ENCODE data around the gene MIR17HG.
"Not testable (repeated sequence)": the region's sequence is repeated elsewhere in the genome, so short reads cannot be mapped to it uniquely, and the experiment has no call there.

Gene MIR17HG

GRCh38 chr13:91347996-91348905 lies 764 bp downstream of the MIR17HG start:
- DNase-seq (ENCODE audit: low spot score), result peak; percentile 24

DNA sequence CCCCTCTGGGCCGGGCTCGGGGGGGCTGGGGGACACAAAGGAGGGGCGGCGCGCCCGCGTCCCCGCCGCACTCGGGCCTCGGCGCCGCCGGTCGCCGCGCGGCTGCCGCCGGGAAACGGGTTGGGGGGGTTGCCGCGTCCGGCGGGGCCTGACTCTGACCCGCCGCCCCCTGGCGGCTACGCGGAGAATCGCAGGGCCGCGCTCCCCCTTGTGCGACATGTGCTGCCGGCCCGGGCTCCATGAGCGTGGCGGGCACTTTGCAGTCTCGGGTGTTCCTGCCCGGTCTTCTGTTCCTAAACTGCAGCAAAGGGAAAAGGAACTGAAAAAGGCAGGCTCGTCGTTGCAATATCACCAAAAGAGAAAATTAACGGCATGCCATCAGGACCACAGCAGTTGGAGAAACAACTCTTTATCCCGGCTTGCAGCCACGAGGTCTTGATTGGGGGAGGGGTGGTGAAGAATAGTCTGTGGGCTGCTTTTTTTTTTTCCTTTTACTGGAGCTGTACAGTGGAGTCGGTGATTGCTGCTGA lies 1.5 kb downstream of the MIR17HG start:
- DNase-seq (ENCODE audit: low spot score), result peak; percentile 90

- no peak for DNase-seq (ENCODE audit: low spot score)
Measured at GRCh38 chr13:91349992-91350911, 2.8 kb downstream of the MIR17HG start.

GRCh38 chr13:91351123-91351522 lies 3.6 kb downstream of the MIR17HG start:
- DNase-seq (ENCODE audit: low spot score), result no peak

DNA sequence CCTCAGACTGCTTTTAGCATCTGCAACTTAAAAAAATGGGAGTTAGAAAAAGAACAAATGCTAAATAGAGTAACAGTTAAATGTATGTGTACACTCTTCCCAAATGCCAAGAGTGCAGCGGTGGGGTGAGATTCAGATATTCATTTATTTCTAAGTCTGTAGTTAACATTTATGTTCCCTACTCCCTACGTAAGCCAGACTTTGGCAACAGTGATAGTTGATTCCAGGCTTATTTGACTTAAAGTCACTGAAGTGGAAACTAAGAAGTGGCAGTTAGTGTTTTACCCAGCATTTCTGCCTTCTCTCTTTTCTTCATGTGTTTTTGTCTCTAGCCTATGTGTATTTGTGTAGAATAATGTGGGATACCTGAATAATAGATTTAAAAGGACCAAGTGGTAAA lies 4.5 kb downstream of the MIR17HG start:
- no peak for DNase-seq (ENCODE audit: low spot score)

DNA sequence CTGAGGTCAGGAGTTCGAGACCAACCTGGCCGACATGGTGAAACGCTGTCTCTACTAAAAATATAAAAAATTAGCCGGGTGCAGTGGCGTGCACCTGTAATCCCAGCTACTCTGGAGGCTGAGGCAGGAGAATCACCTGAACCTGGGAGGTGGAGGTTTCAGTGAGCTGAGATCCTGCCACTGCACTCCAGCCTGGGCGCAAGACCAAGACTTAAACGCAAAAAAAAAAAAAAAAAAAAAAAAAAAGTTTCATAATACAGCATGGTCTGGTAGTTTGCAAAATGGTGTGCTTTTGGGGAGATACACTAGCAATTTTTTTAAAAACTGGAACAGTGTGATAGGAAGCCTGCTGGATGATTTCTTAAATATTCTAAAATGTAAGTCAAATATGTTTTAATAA lies 5.4 kb downstream of the MIR17HG start:
- not testable (repeated sequence) for DNase-seq (ENCODE audit: low spot score)

DNA sequence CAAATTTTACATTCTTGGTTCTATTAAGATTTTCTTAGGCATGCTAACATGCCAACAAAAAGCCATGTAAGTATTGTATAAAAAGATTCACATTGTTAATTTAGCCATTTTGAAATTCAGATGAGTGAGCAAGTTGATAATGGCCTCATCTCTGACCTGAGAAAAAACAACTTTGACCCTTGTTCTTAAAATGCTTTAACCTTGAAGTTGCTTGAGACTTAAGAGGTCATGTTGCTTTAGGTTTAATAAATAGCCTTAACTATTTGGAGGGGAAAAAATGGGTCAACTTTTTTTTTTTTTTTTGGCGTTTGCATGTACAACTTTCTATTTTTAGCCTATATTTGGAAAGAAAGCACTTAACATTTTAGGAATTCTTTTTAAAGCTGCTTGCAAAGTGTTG lies 6.0 kb downstream of the MIR17HG start:
- DNase-seq (ENCODE audit: low spot score), result no peak

GRCh38 chr13:91355099-91355825 lies 7.8 kb downstream of the MIR17HG start:
- DNase-seq (ENCODE audit: low spot score), result no peak

DNA sequence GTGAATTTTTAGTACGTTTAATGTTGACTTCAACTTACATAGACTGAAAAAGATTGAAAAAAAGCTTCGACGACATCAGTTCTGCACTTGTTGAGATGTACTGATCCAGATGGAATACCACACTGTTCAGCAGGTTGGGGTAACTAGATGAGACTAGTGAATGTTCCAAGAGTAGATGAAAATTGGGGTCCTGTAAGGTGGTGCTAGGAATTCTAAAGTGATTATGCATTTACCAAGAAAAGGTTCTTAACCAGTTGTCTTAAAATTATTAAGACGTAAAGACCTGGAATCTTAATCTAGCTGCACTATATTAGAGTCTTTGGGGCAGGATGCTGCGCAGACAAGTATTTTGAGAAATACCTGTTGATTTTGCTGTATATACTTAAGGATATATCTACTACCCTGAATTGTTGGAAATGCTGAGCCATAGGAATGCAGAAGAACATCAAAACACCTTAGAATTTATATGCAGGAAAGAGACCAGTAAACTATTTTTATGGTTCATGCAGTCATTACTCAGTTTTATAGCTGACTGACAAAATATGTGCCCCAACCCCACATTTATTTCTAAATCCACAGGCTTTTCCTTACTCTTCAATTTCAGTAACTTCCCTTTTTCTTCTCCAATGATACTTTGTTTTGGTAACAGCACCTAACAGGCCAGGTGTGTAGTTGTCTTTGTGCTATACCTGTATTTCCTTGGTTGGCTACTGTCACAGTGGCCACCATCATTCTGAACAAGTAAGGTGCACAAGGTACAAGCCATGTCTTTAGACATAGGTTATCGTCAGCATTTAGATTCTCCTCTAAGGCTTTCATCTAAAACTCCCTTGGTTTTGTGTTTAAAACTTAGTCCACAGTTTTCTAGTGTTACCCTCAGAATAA lies 8.6 kb downstream of the MIR17HG start:
- no peak for DNase-seq (ENCODE audit: low spot score)

DNA sequence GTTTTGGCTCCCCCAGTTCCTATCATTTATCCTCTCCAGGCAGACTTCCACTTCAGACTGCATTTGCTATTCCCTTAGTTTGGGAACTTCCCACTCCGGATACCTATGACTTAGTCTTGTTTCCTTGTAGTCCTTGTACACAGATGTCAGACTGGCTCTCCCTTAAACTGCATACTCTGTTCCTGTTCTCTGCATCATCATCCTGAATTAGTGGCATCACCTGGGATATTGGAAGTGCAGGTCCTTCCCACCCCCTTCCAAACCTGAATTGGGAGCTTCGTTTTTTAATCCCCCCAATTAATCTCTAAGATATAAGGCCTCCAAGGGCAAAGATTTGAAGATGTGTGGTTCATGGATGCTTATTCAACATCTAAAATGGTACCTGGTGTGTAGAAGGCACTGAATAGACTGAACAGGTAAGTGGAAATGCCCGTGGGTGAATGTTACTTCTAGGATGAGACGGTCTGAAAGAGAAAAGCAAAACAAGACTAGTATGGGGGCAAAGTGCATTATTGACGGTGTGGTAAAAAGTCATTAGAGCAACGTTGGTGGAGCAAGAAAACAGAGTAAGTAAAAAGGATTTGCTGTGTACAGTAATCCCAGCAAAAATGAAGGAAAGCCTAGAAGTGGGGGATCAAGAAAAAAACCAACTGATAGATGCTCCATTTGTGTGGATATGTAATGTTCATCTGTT lies 9.6 kb downstream of the MIR17HG start:
- DNase-seq (ENCODE audit: low spot score), result no peak

DNA sequence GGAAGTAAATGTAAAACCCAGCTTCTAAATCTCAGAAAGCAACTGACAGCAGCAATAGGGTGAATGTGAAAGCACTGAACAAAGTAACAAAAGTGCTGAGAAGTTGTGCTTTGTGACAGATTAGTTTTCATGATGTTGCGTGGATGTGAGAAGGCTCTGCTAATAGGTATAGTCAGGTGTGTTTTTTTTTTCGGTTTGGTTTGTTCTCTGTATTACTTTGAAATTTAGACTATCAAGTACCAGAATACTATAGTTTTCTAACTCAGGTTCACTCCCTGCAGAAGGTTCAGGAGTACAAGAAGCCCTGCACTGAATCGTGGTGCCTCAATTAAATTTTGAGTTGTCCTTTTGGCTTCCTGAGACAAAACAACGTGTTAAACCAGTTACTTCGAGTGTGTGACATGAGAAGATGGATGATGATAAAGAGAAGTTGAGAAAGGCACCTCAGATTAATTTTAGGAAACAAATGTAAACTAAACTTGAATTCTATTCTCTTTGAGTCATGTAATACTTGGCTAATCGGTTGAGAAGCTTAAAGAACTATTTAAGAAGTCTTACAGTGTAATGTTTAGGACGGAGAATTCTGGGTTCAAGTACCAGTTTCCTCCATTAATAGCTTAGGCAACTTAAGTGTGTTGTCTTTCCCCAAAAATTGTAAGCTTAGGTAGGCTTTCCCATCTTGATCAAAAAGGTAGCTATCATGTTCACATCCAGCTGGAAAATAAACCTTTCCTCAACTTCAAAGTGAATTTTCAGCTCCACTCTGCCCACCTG lies 10.3 kb downstream of the MIR17HG start:
- no peak for DNase-seq (ENCODE audit: low spot score)

DNA sequence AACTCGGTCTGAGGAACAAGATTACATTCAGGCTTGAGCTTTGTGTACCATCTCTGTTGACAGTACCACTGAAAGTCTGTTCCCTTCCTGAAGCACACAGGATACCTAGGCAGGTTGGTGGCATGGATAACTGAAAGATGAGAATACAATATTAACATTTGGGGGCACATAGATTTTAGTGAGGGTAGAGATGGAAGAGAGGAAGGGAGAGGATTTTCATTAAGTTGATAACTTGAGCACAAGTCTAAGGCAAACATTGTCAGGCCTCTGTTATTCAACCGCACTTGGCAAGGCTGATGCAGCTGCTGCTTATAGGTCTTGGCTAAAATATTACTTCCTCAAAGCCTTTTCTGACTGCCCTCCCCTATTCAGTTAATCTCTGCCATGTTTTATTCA lies 10.9 kb downstream of the MIR17HG start:
- DNase-seq (ENCODE audit: low spot score), result no peak

DNA sequence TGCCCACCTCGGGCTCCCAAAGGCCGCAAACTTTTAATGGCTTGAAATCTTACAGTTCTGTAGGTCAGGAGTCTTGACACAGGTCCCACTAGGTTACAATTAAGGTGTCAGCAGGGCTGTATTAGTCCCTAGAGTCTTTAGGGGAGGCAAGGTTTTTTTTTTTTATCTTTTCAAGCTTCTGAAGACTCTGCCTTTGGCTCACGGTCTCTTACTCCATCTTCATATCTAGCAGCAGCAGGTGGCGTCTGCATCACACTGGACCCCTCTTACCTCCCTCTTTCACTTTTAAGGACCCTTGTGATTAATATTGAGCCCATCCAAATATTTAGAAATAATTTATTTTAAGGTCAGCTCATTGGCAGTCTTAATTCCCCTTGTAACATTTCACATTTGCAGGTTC lies 11.6 kb downstream of the MIR17HG start:
- DNase-seq (ENCODE audit: low spot score), result no peak

- DNase-seq (ENCODE audit: low spot score), result no peak
Measured at GRCh38 chr13:91359631-91360030, 12.1 kb downstream of the MIR17HG start.

- DNase-seq (ENCODE audit: low spot score), result no peak
Measured at GRCh38 chr13:91360246-91360751, 12.8 kb downstream of the MIR17HG start.

DNA sequence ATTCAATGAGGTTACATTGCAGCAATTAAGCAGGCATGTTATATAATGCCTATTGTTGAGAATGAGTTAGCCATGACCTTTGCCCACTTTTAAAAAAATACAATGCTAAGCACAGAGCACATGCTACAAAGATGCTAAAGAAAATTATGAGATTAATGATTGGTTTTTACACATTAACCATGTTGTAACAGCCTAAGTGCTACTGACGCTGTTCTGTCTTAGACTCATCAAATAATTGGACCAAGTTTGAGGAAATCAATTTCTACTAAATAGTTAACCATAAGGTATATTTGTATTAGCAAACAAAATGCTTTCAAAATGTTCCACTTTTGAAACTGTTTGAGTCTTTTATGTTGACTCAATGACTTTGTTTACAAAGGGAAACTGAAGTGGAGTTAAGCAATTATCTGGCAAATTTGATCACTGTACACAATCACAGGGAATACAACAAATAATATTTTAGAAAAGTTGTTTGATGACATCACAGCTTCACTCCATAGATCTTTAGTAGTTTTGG lies 14.3 kb downstream of the MIR17HG start:
- no peak for DNase-seq (ENCODE audit: low spot score)

GRCh38 chr13:91362908-91363307 lies 15.4 kb downstream of the MIR17HG start:
- DNase-seq (ENCODE audit: low spot score), result no peak

- no peak for DNase-seq (ENCODE audit: low spot score)
Measured at GRCh38 chr13:91368101-91368500, 20.6 kb downstream of the MIR17HG start.

Measured in Ammon's horn (tissue), 1 donor.